ENCODE data around the gene SSBP3.

SSBP3 gene

DNA sequence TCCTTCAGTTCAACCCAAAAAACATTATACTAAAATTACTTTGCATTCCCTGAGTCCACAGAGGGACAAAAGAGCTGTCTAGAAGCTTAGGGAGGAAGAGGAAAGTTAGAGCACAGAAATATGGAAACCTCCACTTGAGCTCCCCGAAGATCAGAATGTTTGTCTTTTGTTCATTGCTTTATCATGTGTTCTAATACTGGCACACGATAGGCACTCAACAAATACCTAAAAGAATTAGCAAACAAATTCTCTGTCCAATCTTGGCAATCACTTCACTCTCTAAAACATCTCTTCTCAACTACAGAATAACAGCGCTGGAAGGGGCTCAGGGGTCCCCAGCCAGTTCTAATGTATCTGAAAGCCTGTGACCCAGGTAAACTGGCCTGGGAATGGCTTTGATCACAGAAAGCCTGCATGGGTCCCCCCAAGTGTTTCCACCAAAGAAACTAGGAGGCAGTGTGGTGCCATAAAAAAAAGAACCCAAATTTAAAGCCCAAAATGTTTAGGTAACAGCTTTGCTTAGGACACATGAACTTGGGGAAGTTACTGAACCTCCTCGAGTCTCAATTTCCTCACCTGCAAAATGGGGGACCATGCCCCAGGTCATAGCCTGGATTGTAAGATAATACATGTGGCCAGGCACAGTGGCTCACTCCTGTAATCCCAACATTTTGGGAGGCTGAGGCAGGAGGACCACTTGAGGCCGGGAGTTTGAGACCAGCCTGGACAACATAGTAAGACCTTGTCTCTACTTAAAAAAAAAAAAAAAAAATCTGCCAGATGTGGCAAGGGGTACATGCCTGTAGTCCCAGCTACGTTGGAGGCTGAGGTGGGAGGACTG is 45.8 kb downstream of the SSBP3 start:
- no peak for DNase-seq (ENCODE audit: low read depth)
- H3K4me3 ChIP-seq (ENCODE audit: low read depth, low read length), result no peak overlapping the region
- TF ChIP-seq, protein P1, sequence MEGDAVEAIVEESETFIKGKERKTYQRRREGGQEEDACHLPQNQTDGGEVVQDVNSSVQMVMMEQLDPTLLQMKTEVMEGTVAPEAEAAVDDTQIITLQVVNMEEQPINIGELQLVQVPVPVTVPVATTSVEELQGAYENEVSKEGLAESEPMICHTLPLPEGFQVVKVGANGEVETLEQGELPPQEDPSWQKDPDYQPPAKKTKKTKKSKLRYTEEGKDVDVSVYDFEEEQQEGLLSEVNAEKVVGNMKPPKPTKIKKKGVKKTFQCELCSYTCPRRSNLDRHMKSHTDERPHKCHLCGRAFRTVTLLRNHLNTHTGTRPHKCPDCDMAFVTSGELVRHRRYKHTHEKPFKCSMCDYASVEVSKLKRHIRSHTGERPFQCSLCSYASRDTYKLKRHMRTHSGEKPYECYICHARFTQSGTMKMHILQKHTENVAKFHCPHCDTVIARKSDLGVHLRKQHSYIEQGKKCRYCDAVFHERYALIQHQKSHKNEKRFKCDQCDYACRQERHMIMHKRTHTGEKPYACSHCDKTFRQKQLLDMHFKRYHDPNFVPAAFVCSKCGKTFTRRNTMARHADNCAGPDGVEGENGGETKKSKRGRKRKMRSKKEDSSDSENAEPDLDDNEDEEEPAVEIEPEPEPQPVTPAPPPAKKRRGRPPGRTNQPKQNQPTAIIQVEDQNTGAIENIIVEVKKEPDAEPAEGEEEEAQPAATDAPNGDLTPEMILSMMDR (IDR thresholded peaks at IDR 0.05; ENCODE audit: insufficient read depth, low read depth, low read length, missing control alignments), result peak; percentile 21

DNA sequence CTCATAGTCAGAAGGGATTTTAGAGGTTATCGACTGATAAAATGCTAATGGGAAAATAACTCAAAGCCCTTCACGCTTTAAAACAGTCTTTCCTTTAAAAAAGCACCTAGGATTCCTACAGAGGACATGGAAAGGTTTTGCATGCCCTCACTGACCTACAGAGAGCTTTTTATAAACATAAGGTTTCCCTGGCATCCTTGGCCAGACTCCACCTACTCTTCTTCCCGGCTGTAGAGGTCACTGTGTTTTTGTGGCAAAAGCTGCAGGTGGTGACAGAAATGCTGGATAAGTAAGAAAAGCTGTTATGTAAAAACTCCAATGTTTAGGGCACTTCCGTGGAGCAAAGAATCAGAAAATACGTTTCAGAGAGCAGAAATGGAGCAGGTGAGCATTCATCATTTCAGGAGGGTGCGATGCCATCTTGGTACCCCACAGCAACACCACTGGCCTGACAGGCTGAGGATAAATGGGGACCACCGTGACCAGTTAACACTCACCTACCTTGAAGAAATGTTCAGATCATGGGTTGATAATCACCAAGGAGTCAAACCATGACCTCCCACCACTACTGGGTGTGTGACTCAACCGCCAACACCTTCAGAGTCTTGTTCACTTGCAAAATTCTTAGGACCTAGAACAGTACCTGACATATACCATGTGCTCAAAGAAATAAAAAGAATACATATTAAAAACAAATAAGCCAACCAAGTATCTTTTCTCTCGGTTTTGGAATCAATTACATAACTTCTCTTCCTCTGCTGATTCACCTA is 46.6 kb downstream of the SSBP3 start:
- no peak overlapping the region for H3K4me3 ChIP-seq (ENCODE audit: low read depth, low read length)
- TF ChIP-seq, protein P1 (IDR thresholded peaks at IDR 0.05; ENCODE audit: insufficient read depth, low read depth, low read length, missing control alignments), result no peak
- no peak for DNase-seq (ENCODE audit: low read depth)

DNA sequence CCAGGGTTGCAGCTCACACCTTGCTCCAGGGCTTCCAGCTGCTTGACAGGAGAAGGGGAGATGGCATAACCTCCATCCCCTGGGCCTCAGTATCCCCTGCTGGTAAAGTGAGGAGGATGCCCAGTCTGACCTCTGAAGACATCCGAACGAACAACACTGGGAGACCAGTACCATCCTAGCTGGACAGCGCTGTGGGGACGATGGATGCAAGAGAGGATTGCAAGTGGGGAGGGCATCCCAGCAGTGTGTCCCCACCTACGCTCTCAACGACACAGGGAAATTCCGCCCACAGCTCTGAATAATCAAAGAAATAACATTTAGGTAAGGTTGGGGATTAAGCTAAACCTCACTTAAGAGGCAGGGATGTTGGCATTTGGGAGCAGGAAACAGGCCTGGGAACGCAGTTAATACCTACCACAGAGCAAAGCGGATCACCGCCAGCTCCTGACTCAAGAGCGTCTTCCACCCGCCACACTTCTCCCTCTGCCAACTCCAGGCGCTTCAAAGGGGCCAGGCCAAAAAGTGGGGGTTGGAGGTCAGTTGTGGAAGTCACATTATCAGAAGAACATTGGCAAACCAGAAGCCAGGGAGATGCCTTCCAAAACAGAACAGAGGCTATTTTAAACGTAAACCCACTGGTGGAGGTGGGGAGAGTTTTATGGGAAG is 47.6 kb downstream of the SSBP3 start:
- TF ChIP-seq, protein P1 (IDR thresholded peaks at IDR 0.05; ENCODE audit: insufficient read depth, low read depth, low read length, missing control alignments), result no peak
- no peak overlapping the region for H3K4me3 ChIP-seq (ENCODE audit: low read depth, low read length)
- DNase-seq (ENCODE audit: low read depth), result no peak

DNA sequence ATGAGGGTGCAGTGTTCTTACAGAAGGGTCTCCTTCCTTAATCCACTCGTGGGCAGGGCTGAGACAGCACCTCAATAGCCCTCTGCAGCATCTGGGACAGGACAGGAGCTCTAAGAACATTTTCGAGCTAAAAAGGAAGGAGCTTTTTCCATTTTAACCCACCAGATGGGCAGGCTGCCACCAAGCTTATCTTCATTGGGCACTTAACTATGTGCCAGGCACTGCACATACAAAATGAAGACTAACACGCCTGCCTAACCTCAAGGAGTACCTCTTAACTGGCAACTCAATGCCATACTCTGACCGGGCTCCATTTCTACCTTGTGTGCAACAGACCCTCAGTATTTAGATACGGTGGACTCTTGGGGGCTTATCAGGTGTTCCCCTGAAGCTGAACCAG is 48.2 kb downstream of the SSBP3 start:
- TF ChIP-seq, protein P1 (IDR thresholded peaks at IDR 0.05; ENCODE audit: insufficient read depth, low read depth, low read length, missing control alignments), result no peak
- DNase-seq (ENCODE audit: low read depth), result no peak
- H3K4me3 ChIP-seq (ENCODE audit: low read depth, low read length), result no peak overlapping the region

DNA sequence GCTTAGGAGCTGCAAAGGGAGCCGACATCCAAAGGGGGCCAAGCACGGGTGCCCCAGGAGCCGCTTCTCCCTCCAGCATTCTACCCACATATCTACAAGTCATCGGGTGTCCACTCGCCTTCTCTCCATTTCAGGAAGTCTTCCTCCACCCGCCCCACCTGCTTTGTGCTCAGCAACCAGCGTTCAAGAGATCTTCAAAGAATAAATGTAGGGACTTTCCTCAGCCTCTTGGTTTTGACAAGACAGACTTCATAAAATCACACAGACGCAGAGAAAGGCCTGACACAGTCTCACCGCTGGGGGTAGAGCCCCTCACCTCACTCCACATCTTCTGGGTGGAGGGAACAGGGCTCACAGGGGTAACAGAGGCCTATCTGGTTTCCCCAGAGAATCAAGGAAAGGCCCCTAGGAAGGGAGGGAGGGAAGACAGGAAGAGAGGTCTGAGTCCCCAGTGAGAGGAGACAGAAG is 49.5 kb downstream of the SSBP3 start:
- TF ChIP-seq, protein P1 (IDR thresholded peaks at IDR 0.05; ENCODE audit: insufficient read depth, low read depth, low read length, missing control alignments), result peak; percentile 16
- peak; percentile 70 for DNase-seq (ENCODE audit: low read depth)
- peak overlapping the region; percentile 25 for H3K4me3 ChIP-seq (ENCODE audit: low read depth, low read length)

DNA sequence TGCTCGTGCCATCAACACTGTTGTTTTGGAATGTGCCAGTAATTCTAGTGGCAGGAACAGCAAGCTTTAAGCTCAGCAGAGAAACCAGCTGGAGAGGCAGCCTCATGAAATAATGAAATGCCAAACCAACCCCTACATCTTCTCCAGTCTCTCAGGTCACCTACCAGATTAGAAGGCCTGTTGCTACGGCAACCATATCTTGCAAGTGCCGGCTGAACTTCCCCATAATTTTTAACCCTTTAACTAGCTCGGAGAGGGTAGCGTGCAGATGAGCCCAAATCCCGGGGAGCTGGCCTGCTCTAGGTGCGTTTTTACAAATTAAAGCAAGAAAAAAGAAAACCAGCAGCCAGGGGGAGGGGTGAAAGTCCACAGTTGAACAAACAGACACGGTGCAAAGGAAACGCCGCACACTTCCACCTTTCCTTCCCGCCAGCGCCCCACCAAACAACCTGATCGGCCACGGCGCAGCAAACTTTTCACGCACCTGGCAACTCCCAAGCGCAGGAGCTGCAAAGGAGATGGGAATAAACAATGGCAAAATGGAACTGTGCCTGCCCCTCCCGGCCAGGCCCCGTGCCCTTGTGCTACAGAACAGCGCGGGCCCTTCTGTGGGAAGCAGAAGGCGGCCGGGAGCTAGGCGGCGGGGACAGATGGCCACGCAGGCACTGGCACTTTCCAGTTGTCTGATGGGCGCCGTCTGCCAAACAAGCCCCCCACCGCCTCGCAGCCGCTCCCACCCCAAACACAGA is 50.1 kb downstream of the SSBP3 start:
- H3K4me3 ChIP-seq (ENCODE audit: low read depth, low read length), result peak overlapping the region; percentile 25

More for the DNA sequence above, 50.1 kb downstream of the SSBP3 start:
- DNase-seq (ENCODE audit: low read depth), result peak; percentile 41
- TF ChIP-seq, protein P1 (IDR thresholded peaks at IDR 0.05; ENCODE audit: insufficient read depth, low read depth, low read length, missing control alignments), result no peak
